H9 (cell line): ENCODE measurements around the gene GARS1. TPM values are rescaled to one million over a fixed set of nuclear protein-coding genes. Genes with fewer than 3 reads are reported as not detected.

Experiments used
- DNase-seq: peaks from one replicate; pipeline ENCODE4 v3.0.0-alpha.2; 2017
- H2AFZ ChIP-seq: one replicate; pipeline ENCODE4 v1.6.1; 2013; ENCODE audit warnings: mild to moderate bottlenecking, low read length, control low read depth, moderate library complexity
- H2AK5ac ChIP-seq: 2 replicates; pipeline ENCODE4 v1.6.1; 2013; ENCODE audit warnings: low read length, control low read depth, mixed read lengths; ENCODE audit not compliant: insufficient read length
- H2BK120ac ChIP-seq: one replicate; pipeline ENCODE4 v1.6.1; 2013; ENCODE audit warnings: low read depth, mild to moderate bottlenecking, low read length, control low read depth, inconsistent platforms; ENCODE audit not compliant: poor library complexity, severe bottlenecking
- H2BK12ac ChIP-seq: 2 replicates; pipeline ENCODE4 v1.6.1; 2013; ENCODE audit warnings: low read length, control low read depth, mixed read lengths, low read depth; ENCODE audit not compliant: insufficient read length
- H2BK15ac ChIP-seq: 2 replicates; pipeline ENCODE4 v1.6.1; 2013; ENCODE audit warnings: low read depth, low read length, control low read depth
- H2BK20ac ChIP-seq: one replicate; pipeline ENCODE4 v1.6.1; 2013; ENCODE audit warnings: low read depth, mild to moderate bottlenecking, low read length, control low read depth, inconsistent platforms; ENCODE audit not compliant: poor library complexity, severe bottlenecking
- H2BK5ac ChIP-seq: 2 replicates; pipeline ENCODE4 v1.6.1; 2013; ENCODE audit warnings: low read length, control low read depth, mixed read lengths; ENCODE audit not compliant: insufficient read length
- H3K14ac ChIP-seq: 2 replicates; pipeline ENCODE4 v1.6.1; 2013; ENCODE audit warnings: low read length, control low read depth; ENCODE audit not compliant: insufficient read depth
- H3K18ac ChIP-seq: 2 replicates; pipeline ENCODE4 v1.6.1; 2013; ENCODE audit warnings: low read depth, mild to moderate bottlenecking, mixed read lengths, low read length, control low read depth; ENCODE audit not compliant: insufficient read length
- H3K23ac ChIP-seq: 2 replicates; pipeline ENCODE4 v1.6.1; 2013; ENCODE audit warnings: low read length, control low read depth, mixed read lengths, low read depth; ENCODE audit not compliant: insufficient read length
- H3K23me2 ChIP-seq: 2 replicates; pipeline ENCODE4 v1.6.1; 2013; ENCODE audit warnings: low read depth, mild to moderate bottlenecking, mixed read lengths, low read length, control low read depth; ENCODE audit not compliant: insufficient read length, poor library complexity, severe bottlenecking
- H3K27ac ChIP-seq: 2 replicates; pipeline ENCODE4 v1.5.1; 2013; ENCODE audit warnings: low read length, control low read depth, mixed read lengths, low read depth; ENCODE audit not compliant: insufficient read length
- H3K27me3 ChIP-seq: 2 replicates; pipeline ENCODE4 v1.6.1; 2013; ENCODE audit warnings: low read length, control low read depth, inconsistent platforms; ENCODE audit not compliant: insufficient read depth
- H3K4ac ChIP-seq: 2 replicates; pipeline ENCODE4 v1.6.1; 2013; ENCODE audit warnings: low read depth, mild to moderate bottlenecking, control low read depth, inconsistent platforms, low read length, moderate library complexity
- H3K4me1 ChIP-seq: 2 replicates; pipeline ENCODE4 v1.6.1; 2013; ENCODE audit warnings: low read length, control low read depth, inconsistent platforms; ENCODE audit not compliant: insufficient read depth
- H3K4me2 ChIP-seq: 2 replicates; pipeline ENCODE4 v1.6.1; 2013; ENCODE audit warnings: low read length, control low read depth, mixed read lengths; ENCODE audit not compliant: insufficient read length, insufficient read depth
- H3K56ac ChIP-seq: 2 replicates; pipeline ENCODE4 v1.6.1; 2013; ENCODE audit warnings: low read depth, mild to moderate bottlenecking, mixed read lengths, low read length, control low read depth; ENCODE audit not compliant: insufficient read length
- H3K79me1 ChIP-seq: 2 replicates; pipeline ENCODE4 v1.6.1; 2013; ENCODE audit warnings: low read depth, mild to moderate bottlenecking, moderate library complexity, low read length, control low read depth, inconsistent platforms; ENCODE audit not compliant: insufficient read depth, poor library complexity, severe bottlenecking
- H3K79me2 ChIP-seq: 2 replicates; pipeline ENCODE4 v1.6.1; 2013; ENCODE audit warnings: low read length, control low read depth, inconsistent platforms; ENCODE audit not compliant: insufficient read depth
- H3K9ac ChIP-seq: 2 replicates; pipeline ENCODE4 v1.6.1; 2013; ENCODE audit warnings: low read length, control low read depth, mixed read lengths; ENCODE audit not compliant: insufficient read length; ENCODE audit errors: extremely low read depth
- H3K9me3 ChIP-seq: one replicate; pipeline ENCODE4 v1.6.1; 2013; ENCODE audit warnings: low read depth, low read length, inconsistent platforms; ENCODE audit not compliant: control insufficient read depth
- H3T11ph ChIP-seq: one replicate; pipeline ENCODE4 v1.6.1; 2013; ENCODE audit warnings: mild to moderate bottlenecking, low read length, control low read depth, inconsistent platforms
- H4K20me1 ChIP-seq: one replicate; pipeline ENCODE4 v1.6.1; 2013; ENCODE audit not compliant: control insufficient read depth, insufficient read length, insufficient read depth
- H4K5ac ChIP-seq: 2 replicates; pipeline ENCODE4 v1.6.1; 2013; ENCODE audit warnings: low read depth, mild to moderate bottlenecking, mixed read lengths, low read length, control low read depth; ENCODE audit not compliant: insufficient read length
- H4K8ac ChIP-seq: replicated peaks from 2 replicates; pipeline ENCODE4 v1.6.1; 2013; ENCODE audit warnings: low read length, control low read depth, mixed read lengths, low read depth; ENCODE audit not compliant: insufficient read length
- H4K91ac ChIP-seq: 2 replicates; pipeline ENCODE4 v1.6.1; 2013; ENCODE audit warnings: low read depth, mild to moderate bottlenecking, moderate library complexity, mixed read lengths, low read length, control low read depth; ENCODE audit not compliant: insufficient read length
- H3K27ac Mint-ChIP-seq, 3 experiments: 2 replicates in 2 of 3; 3 replicates in 1 of 3; pipeline ENCODE4 v1.8.0; 2020 to 2021; ENCODE audit warnings: mixed read lengths in 3 of 3, mild to moderate bottlenecking in 1 of 3, moderate library complexity in 1 of 3
- H3K27me3 Mint-ChIP-seq: 2 replicates; pipeline ENCODE4 v1.8.0; 2021; ENCODE audit warnings: low read depth, mild to moderate bottlenecking, moderate library complexity, mixed read lengths
- H3K36me3 Mint-ChIP-seq, 3 experiments: 2 replicates in 2 of 3; 3 replicates in 1 of 3; pipeline ENCODE4 v1.8.0; 2020 to 2021; ENCODE audit warnings: low read depth in 3 of 3, mixed read lengths in 3 of 3; ENCODE audit not compliant: insufficient read depth in 1 of 3
- H3K4me1 Mint-ChIP-seq, 2 experiments: 2 replicates each; pipeline ENCODE4 v1.8.0; 2020; ENCODE audit warnings: mixed read lengths in 2 of 2
- H3K4me3 Mint-ChIP-seq, 2 experiments: 2 replicates in 1 of 2; 3 replicates in 1 of 2; pipeline ENCODE4 v1.8.0; 2020 to 2021; ENCODE audit warnings: mild to moderate bottlenecking in 2 of 2, mixed read lengths in 2 of 2, moderate library complexity in 1 of 2
- H3K9me3 Mint-ChIP-seq, 2 experiments: 2 replicates in 1 of 2; 3 replicates in 1 of 2; pipeline ENCODE4 v1.8.0; 2020; ENCODE audit warnings: mild to moderate bottlenecking in 2 of 2, mixed read lengths in 2 of 2, moderate library complexity in 1 of 2
- WGBS: extraction: QIAGEN DNeasy Blood & Tissue Kit; methylation state at CpG from one replicate; pipeline ENCODE4 v1.1.7; 2013; ENCODE audit warnings: missing lambda C conversion rate, low lambda C conversion rate, mixed read lengths; ENCODE audit not compliant: insufficient read length; ENCODE audit errors: extremely low coverage; 5-methylcytosine and 5-hydroxymethylcytosine counted together
- total RNA-seq: library from RNA; stranded (reverse); gene quantifications from 2 replicates; pipeline ENCODE4 v1.2.1, GENCODE V29; 2021
- TF ChIP-seq, protein P1 (sequence below): fragments of 200-600 bp; sonication (generic); conservative IDR thresholded peaks from 3 replicates; pipeline ENCODE4 v1.8.0; 2021; ENCODE audit warnings: antibody characterized with exemption, mild to moderate bottlenecking

Gene GARS1
- total RNA-seq, 1 experiment from 2014 or later = 234 TPM

DNA sequence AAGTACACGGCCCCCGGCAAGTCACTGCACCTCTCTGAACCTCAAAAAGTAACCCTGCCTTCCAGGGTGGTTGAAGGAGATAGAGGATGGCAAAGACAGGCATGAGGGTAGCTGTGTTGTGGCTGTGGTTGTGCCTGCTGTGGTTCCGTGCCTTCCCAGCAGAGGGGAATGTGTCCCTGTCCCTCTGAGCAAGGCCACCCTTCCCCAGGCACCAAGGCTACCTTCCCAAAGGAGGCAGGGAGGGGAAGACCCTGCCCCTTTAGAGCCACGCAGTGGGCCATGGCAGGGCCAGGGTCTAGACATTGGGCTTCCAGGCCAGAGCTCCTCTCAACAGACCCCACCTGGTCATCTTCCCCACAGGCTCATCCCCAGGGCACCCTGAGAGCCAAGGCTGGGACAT lies 68.7 kb downstream of the GARS1 start:
- Histone ChIP-seq H3K9me3 (no peaks in the 10 kb centered on the region), H3K9ac (no peak overlapping the region), H4K20me1 (no peaks in the 10 kb centered on the region), H3K79me2 (no peaks in the 10 kb centered on the region), H3K14ac (no peak overlapping the region), H2BK5ac (no peak overlapping the region), H3K79me1 (no peaks in the 10 kb centered on the region), H4K5ac (no peak overlapping the region), H3K4me1 (no peaks in the 10 kb centered on the region), H4K91ac (no peak overlapping the region), H2BK20ac (no peak overlapping the region), H3K27ac (no peak overlapping the region), H2BK15ac (no peak overlapping the region), H3K18ac (no peak overlapping the region), H2AK5ac (no peak overlapping the region), H3K27me3 (no peaks in the 10 kb centered on the region), H2BK120ac (no peak overlapping the region), H3K56ac (no peak overlapping the region), H3T11ph (no peak overlapping the region), H3K23ac (no peak overlapping the region), H2AFZ (no peak overlapping the region), H4K8ac (no peak overlapping the region), H2BK12ac (no peak overlapping the region), H3K4ac (no peak overlapping the region), H3K23me2 (no peaks in the 10 kb centered on the region), H3K4me2 (no peak overlapping the region)
- Mint-ChIP-seq H3K9me3 (no peaks in the 10 kb centered on the region), H3K27me3 (no peaks in the 10 kb centered on the region; the same call in 1 of the 2 replicates), H3K4me3 (no peak overlapping the region), H3K27ac (no peak overlapping the region), H3K36me3 (no peaks in the 10 kb centered on the region), H3K4me1 (peaks cover 11 to 16% of the 10 kb centered on the region in 2 experiments)
- WGBS = no CpG with 5 or more reads among the region's 4 CpGs
- TF ChIP-seq, protein P1, sequence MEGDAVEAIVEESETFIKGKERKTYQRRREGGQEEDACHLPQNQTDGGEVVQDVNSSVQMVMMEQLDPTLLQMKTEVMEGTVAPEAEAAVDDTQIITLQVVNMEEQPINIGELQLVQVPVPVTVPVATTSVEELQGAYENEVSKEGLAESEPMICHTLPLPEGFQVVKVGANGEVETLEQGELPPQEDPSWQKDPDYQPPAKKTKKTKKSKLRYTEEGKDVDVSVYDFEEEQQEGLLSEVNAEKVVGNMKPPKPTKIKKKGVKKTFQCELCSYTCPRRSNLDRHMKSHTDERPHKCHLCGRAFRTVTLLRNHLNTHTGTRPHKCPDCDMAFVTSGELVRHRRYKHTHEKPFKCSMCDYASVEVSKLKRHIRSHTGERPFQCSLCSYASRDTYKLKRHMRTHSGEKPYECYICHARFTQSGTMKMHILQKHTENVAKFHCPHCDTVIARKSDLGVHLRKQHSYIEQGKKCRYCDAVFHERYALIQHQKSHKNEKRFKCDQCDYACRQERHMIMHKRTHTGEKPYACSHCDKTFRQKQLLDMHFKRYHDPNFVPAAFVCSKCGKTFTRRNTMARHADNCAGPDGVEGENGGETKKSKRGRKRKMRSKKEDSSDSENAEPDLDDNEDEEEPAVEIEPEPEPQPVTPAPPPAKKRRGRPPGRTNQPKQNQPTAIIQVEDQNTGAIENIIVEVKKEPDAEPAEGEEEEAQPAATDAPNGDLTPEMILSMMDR = peak; percentile 23; the same call in 1 of the 3 replicates
- no peak for DNase-seq
